ENCODE results near the gene RPN2. TPM values are rescaled to one million over a fixed set of nuclear protein-coding genes. Genes with fewer than 3 reads are reported as not detected.
A peak's percentile ranks its signal among the peaks of the same experiment; 100 is the strongest.

RPN2 gene
- polyA plus RNA-seq, 3 donors, result 169 to 215 (median 199) TPM

- TF ChIP-seq CTCF (IDR thresholded peaks at IDR 0.05), result no peak
- Mint-ChIP-seq H3K9me3 (no peaks in the 10 kb centered on the region), H3K4me1 (peaks cover 53% of the 10 kb centered on the region), H3K27me3 (ENCODE audit: low read depth in 3 of 3) (peaks cover 0 to 2% (median 2%) of the 10 kb centered on the region in 3 donors), H3K4me3 (peak overlapping the region; percentile 65 to 86), H3K36me3 (no peaks in the 10 kb centered on the region), H3K27ac (peak overlapping the region; percentile 90 to 99 (median 97))
- intact Hi-C loops (cut with micrococcal nuclease), result no loop called here
- no peaks in the 10 kb centered on the region for H3K27me3 ChIP-seq (ENCODE audit: control insufficient read depth in 2 of 2, insufficient read depth in 2 of 2, low read length in 2 of 2)
- H3K79me2 ChIP-seq (ENCODE audit: insufficient read depth, low read length), result no peaks in the 10 kb centered on the region
- H3K4me1 ChIP-seq (ENCODE audit: control insufficient read depth in 1 of 2, insufficient read depth in 2 of 2, low read length in 2 of 2), result peaks cover 57% of the 10 kb centered on the region in 2 donors
- no CpG with 5 or more reads among the region's 2 CpGs for WGBS (ENCODE audit: insufficient coverage)
- H3K9ac ChIP-seq (ENCODE audit: insufficient read depth, low read length, poor library complexity, severe bottlenecking), result peak overlapping the region; percentile 56
- H3K36me3 ChIP-seq (replicated peaks in 1 of 2; ENCODE audit: control insufficient read depth in 1 of 2, insufficient read depth in 2 of 2, low read length in 2 of 2), result no peaks in the 10 kb centered on the region
- no peaks in the 10 kb centered on the region for H3K9me3 ChIP-seq (replicated peaks in 1 of 2; ENCODE audit: control insufficient read depth in 1 of 2, insufficient read depth in 1 of 2, low read length in 2 of 2)
- peak overlapping the region in 1 of 3 experiments; percentile 45 for H3K4me3 ChIP-seq (replicated peaks in 1 of 3; ENCODE audit: low read depth in 2 of 3, low read length in 3 of 3)
- DNase-seq, result no peak
- peak overlapping the region; percentile 70 for H2AFZ ChIP-seq (ENCODE audit: insufficient read depth, low read depth, low read length, poor library complexity, severe bottlenecking)
- peak overlapping the region; percentile 82 to 100 for H3K27ac ChIP-seq (ENCODE audit: low read depth in 1 of 2, low read length in 2 of 2)
- peak overlapping the region; percentile 37 for H3K4me2 ChIP-seq (replicated peaks; ENCODE audit: extremely low read depth, low read length, poor library complexity, severe bottlenecking)
- H4K20me1 ChIP-seq (ENCODE audit: insufficient read depth, low read length), result no peaks in the 10 kb centered on the region
Measured at GRCh38 chr20:37277253-37277593, 98.1 kb downstream of the RPN2 start.

GRCh38 chr20:37278966-37279590 is 99.9 kb downstream of the RPN2 start:
- Histone ChIP-seq H2AFZ (ENCODE audit: insufficient read depth, low read depth, low read length, poor library complexity, severe bottlenecking) (no peak overlapping the region), H3K4me2 (replicated peaks; ENCODE audit: extremely low read depth, low read length, poor library complexity, severe bottlenecking) (no peak overlapping the region), H3K79me2 (ENCODE audit: insufficient read depth, low read length) (no peaks in the 10 kb centered on the region), H3K9ac (ENCODE audit: insufficient read depth, low read length, poor library complexity, severe bottlenecking) (no peak overlapping the region), H4K20me1 (ENCODE audit: insufficient read depth, low read length) (no peaks in the 10 kb centered on the region), H3K27ac (ENCODE audit: low read depth in 1 of 2, low read length in 2 of 2) (no peak overlapping the region), H3K4me3 (replicated peaks in 1 of 3; ENCODE audit: low read depth in 2 of 3, low read length in 3 of 3) (no peak overlapping the region), H3K9me3 (replicated peaks in 1 of 2; ENCODE audit: control insufficient read depth in 1 of 2, insufficient read depth in 1 of 2, low read length in 2 of 2) (no peaks in the 10 kb centered on the region), H3K36me3 (replicated peaks in 1 of 2; ENCODE audit: control insufficient read depth in 1 of 2, insufficient read depth in 2 of 2, low read length in 2 of 2) (no peaks in the 10 kb centered on the region), H3K4me1 (ENCODE audit: control insufficient read depth in 1 of 2, insufficient read depth in 2 of 2, low read length in 2 of 2) (peaks cover 38 to 39% of the 10 kb centered on the region in 2 donors), H3K27me3 (ENCODE audit: control insufficient read depth in 2 of 2, insufficient read depth in 2 of 2, low read length in 2 of 2) (no peaks in the 10 kb centered on the region)
- Mint-ChIP-seq H3K27ac (no peak overlapping the region), H3K9me3 (no peaks in the 10 kb centered on the region), H3K4me1 (peaks cover 35% of the 10 kb centered on the region), H3K36me3 (no peaks in the 10 kb centered on the region), H3K27me3 (ENCODE audit: low read depth in 3 of 3) (peaks cover 0 to 3% (median 2%) of the 10 kb centered on the region in 3 donors), H3K4me3 (no peak overlapping the region)
- TF ChIP-seq CTCF (IDR thresholded peaks at IDR 0.05), result no peak
- no peak for DNase-seq
- intact Hi-C loops (cut with micrococcal nuclease), result no loop called here
- WGBS (ENCODE audit: insufficient coverage), result 99% methylated on average over 8 of the region's 12 CpGs

Data from CD14-positive monocyte (primary cell).